NCI-H2196 (cell line): ENCODE data around the gene RGSL1.

Experiments used
- DNase-seq: peaks from one replicate; lab custom pipeline; 2025; ENCODE audit not compliant: unreplicated experiment; lab: John Stamatoyannopoulos, UW

RGSL1 gene

DNA sequence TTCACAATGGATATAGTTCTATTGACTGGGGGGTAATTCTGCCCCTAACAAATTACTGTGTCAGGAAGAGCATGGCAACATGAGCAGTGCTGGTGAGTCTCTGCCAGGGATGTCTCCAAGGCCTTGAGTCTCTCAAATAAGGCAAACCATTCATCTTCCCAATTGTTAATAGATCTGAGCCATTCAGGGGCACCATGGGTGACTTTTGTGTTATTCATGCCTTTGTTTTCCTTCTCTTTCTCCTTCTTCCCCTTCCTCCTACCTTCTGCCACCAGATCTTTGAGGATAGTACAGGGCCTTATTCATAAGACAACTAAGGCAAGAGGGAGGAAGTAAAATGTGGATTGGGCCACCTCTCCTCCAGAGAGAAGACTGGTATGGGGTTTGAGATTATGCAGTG is at the start of gene RGSL1:
Gene RGSL1 (plus strand): TSS at position 60 of the 400 bp plus-strand sequence. CDS start 20 bp downstream, at position 80.
- no peak for DNase-seq

DNA sequence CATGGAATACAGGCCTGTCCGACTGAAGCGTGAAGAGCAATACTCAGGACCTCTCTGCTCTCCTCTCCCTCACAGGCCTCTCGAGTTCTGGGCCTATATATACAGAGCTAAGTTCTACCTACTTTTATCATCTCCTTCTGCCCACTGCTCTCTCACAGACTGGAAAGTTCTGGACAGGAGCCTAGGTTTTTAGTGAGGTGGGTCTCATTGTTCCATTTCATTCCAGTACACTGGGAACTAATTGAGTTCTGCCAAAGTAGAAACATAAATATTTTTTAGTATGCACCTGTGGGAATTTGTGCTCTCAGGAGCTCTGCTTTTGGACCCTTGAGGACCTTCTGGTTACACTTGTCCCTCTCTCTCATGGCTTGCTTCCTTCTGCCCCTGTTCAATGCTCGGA is 49.4 kb upstream of the RGSL1 start, which contains the start of gene TEDDM1:
Gene TEDDM1 (minus strand): TSS at position 101 of the 400 bp plus-strand sequence. CDS start 182 bp downstream, outside the sequence.
- no peak for DNase-seq

DNA sequence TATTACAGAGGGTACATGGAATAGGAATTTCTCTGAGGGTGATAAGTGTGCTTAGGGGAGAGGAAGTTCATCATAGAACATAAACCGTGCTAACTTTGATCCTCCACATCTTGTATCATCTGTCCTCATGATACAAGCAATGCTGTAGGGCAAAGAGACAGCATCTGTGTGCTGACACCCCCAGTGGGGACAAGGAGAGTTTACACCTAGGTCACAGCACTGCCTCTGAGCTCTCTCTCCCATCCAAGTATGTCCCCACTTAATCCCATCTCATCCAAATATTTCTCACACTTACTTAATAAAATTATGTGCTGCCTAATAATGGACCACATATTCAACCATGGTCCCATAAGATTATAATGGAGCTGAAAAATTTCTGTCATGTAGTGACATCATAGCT is 45.2 kb upstream of the RGSL1 start:
- DNase-seq: no peak

DNA sequence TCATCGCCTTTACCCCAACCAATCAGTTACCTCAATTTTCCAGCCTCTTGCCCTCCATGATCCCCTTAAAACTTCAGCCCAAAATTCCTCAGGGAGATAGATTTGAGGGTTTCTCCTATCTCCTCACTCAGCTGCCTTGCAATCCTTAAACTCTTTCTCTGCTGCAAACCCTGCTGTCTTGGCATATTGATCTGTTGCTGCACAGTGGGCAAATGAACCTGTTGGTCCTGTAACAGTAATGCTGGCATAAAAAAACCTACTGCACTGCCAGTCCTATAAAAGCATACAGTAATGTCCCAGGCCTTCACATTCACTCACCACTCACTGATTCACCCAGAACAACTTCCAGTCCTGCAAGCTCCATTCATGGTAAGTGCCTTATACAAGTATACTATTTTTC is 44.4 kb upstream of the RGSL1 start:
- DNase-seq: no peak

DNA sequence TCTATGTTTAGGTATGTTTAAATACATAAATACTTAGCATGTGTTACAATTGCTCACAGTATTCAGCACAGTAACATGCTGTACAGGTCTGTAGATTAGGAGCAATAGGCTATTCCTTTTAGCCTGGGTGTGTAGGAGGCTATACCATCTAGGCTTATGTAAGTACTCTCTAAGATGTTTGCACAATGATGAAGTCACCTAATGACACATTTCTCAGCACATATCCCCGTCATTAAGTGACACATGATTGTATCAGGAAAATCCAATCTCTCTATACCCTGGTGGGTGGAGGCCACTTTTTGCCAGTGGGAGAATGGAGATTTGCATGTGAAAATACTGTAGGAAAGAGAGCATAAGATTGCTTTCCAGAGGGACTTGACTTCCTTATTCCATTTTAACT is 43.9 kb upstream of the RGSL1 start:
- DNase-seq: no peak

DNA sequence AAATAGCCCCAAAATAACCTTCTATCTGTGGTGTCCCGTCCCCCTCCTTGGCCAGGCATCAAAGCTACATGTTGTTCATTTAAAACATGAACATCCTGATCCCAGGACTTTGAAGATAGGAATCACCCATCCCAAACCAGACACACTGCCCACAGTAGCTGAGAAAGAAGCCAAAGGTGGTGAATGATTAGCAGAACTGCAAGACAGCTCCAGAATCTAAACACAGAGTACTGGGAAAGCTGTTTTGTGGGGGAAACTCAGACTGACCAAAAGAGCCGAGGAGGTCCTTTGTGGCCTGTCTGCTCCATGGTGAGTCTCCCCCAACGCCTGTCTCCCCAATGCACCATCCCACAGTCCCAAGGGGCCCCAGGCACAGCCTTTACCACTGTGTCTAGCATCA is 42.2 kb upstream of the RGSL1 start:
- no peak for DNase-seq

DNA sequence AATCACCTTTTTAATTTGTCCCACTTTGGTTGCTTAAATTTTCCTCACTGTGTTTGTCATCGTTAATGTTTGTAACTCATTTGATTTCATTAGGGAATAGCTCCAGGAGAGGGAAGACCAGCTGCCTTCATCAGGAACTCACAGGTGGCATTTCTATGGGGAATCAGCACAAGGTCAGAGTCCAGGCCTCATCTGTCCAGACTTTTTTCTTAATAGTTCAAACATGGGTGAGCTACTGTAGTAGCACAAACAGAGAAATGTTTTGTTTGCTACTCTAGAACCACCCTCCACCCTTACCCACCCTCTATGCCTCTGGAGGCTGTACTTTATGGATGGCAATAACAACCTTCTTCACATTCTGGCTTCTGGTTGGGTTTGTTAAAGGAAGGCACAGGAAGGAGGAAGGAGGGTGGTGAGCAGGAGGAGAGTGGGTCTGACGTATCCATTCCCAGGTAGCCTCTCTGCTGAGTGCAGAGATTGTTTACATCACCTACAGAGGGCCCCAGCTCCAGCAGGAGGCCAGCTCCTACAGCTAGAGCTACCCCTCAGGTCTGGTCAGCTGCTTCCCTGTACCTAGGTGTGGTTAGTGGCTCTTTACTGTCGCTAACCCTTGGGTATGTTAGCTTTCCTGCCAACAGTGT is 41.4 kb upstream of the RGSL1 start:
- DNase-seq: no peak

DNA sequence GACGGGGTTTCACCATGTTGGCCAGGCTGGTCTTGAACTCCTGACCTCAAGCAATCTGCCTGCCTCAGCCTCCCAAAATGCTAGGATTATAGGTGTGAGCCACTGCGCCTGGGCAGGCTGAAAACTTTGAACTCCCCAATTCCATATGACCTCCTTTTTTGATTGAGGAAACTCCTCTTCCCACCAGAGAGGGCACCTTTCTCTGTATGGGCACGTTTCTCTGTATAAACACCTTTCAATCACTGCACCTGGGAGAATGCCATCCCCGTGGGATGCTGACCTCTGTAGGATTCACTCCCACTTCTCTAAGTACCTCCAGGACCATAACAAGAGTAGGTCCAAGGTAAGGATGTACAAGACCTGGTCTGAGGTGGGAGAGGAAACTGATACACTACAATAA is 39.8 kb upstream of the RGSL1 start:
- DNase-seq: no peak

DNA sequence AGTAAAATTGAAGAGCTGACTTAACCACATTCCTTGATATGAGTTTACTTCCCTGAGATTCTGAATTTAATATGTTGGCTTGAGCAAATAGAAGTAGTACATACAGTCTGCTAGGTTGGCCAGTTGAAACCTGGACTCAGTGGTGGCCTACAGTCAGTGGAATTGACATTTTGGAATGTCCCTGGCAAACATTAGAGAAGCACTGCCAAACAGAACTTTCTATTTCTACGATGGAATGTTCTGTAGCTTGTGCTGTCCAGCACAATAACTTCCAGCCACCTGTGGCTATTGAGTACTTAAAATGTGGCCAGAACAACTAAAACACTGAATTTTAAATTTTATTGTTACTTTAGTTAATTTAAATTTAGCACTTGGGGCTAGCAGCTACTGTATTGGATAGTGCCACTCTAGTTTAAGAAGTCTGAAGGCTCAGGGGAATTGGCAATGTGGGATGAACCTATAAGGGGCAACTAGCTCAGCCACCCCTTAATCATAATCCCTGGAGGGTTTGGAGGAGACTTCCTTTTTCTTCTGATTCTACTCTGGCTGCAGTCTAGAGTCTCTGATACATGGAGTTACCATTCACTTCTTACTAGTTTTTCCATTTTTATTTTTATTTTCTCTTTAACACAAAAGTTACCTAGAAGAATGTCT is 39.2 kb upstream of the RGSL1 start:
- no peak for DNase-seq

DNA sequence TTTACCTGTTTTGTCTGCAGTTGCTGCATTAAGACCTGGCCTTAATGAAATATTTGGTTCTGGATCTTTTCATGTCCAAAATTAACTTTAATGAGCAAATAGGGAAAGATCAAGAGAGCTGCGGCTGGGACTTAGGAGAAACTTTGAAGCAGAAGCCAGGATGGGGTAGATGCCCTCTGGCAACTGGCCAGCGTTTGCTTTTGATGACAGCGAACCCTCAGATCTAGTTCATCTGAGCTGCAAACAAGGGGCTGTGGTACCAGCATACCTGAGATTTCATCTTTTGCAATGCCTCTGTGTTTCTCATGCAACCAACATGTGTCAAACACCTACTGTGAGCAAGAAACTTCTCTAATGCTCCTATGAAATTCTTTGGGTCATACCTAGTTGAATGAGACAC is 36.5 kb upstream of the RGSL1 start:
- DNase-seq: no peak

DNA sequence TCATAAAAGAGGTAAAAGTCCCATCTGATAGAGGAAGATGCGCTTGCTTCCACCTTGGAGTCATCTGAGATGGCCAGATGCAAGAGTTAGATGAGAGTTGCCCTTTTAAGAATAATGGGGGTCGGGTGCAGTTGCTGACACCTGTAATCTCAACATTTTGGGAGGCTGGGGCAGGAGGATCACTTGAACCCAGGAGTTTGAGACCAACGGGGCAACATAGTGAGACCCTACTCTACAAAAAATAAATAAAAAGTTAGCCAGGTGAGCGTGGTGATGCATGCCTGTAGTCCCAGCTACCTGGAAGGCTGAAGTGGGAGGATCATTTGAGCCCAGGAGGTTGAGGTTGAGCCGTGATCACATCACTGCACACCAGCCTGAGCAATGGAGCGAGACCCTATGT is 36.0 kb upstream of the RGSL1 start:
- DNase-seq: no peak

DNA sequence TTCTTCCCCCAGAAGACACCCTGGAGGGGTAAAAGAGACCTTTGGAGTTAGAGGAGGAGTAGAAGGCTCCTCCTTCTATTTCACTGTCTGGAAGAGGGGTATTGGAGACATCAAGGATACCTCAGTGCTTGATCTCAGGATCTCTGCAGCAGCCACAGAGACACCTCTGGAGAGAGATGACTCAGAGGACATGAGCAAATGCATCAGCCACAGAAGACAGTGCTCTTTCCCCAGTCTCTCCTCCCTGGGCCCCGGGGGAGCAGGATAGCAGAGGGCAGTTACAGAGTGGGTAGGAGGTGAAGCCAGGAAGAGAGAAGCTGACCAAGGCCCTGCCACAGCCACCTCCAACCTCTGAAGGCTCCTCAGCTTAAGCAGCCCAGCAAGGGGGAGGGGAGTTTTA is 34.2 kb upstream of the RGSL1 start:
- no peak for DNase-seq

DNA sequence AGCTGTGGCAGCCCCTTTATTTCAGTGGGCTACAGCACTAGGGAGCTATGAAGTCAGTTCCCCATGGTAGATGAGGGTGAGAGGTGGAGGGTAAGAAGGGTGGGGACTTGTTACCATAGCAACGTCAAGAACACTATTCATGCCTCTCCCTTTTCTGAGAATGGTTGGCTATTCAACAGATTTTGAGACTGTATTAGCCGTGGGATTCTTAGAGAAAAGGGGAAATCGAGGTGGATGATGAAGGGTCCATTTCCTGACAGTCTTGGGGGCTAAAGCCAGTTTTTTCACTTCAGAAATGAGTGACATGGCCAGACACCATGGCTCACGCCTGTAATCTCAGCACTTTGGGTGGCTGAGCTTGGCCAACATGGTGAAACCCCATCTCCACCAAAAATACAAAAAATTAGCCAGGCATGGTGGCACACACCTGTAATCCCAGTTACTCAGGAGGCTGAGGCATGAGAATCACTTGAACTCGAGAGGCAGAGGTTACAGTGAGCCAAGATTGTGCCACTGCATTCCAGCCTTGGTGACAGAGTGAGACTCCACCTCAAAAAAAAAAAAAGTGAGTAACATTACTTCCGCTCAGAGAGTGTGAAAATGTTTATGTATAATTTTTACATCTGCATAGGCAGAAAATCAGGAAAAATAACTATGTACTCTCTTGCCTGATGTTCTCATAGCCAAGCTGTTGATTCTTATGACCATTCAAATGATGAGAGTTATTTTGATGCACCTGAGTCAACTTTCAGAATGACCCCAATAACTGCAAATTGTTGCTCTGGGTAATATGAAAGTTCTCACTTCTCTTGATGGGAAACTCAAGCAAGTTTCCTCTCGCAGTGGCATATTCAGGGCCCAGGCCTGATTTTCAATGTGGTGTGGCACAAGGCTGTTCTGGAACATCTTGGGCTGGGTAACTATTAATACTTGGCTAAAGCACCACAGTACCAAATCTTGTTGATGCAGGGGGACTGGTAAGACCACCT is 23.2 kb upstream of the RGSL1 start:
- DNase-seq: no peak

DNA sequence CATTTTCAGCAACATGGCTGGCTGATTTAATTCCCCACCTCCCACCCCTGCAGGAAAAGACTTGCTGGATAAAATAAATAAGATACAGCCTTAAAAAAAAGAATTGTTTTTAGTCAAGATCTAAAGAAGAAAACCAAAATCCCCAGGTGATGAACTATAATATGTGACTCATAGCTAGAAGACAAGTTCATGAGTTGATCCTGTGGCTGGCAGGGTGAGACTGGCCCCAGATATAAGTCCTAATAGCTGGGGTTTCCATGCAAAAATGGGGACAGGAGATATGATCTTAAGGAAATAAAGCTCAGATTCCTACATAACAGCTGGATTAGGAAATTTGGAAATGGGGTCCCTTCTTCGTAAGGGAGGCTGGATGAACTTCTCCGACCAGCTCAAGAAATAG is 21.9 kb upstream of the RGSL1 start:
- DNase-seq: no peak

DNA sequence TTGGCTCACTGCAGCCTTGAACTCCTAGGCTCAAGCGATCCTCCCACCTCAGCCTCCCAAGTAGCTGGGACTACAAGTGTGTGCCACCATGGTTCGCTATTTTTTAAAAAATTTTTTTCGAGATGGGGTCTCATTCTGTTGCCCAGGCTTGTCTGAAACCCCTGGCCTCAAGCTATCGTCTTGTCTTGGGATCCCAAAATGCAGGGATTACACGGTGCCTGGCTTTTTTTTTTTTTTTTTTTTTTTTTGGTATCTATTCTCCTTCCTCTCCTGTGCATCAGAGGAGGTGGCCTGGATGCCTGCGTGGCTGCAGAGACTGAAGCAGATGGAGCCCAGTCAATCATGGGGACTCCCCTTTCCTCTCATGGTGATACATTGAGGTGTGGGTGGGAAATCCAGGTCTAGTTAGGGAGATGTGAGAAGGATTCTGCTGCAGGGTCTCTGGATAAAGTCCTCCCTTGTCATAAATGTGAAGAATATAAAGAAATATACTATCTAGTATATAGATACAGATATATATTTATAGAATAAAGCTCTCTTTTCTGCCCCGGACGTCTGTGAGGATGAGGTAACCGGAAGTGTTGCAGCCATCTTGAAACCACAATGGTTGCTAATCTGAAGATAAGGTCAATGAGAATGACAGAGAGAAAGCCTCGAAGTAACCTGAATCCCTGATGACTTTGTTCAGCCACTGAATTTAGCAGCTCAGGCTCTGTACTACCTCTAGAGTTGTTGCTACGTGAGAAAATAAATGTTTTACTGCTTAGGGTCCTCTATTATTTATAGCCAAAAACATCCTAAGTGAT is 19.5 kb upstream of the RGSL1 start:
- DNase-seq: no peak

DNA sequence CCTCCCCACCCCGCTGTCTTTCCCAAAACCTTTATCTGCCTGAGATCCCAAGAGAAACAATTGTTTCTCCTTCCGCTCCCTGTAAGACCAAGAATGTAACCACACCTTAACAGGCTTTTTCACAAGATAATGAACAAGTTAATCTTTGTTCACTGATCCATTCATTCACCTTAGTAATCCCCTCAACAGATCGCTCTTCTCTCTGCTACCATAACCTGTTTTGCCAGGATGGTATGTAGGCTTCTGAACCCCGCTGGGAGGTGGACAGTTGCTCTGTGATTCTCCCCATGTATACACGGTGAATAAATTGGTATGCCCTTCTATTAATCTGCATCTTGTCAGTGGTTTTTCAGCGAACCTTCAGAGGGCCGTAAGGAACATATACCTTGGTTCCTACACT is 18.7 kb upstream of the RGSL1 start:
- DNase-seq: no peak

DNA sequence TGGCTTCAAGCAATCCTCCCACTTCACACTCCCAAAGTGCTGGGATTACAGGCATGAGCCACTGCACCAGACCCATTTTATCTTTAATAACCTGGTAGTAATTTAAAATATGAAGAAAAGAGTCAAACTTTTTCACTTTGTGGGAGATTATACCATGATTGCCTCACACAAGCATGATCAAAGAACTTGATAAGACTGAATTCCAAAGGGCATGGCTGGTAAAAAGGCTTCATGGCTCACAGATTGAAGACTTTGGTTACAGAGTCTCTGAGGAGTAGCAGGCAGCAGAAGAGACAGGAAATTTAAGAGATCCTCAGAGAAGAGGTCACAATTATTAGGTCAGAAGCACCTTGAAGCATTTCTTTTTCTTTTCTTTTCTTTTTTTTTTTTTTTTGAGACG is 16.4 kb upstream of the RGSL1 start:
- DNase-seq: no peak

DNA sequence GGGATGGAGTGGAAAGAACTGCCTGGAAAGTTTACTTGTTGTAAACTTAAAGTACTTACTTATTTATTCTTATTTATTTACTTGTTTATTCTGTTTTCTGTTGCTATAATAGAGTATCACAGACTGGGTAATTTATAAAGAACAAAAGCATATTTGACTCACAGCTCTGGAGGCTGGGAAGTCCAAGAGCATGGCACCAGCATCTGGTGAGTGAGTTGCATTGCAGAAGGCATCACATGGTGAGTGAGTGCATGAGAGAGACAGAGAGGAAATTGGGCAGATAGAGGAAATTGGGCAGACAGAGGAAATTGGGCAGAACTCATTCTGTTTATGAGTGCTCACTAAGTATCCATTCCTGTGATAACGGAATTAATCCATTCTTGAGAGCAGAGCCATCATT is 11.6 kb upstream of the RGSL1 start:
- no peak for DNase-seq

DNA sequence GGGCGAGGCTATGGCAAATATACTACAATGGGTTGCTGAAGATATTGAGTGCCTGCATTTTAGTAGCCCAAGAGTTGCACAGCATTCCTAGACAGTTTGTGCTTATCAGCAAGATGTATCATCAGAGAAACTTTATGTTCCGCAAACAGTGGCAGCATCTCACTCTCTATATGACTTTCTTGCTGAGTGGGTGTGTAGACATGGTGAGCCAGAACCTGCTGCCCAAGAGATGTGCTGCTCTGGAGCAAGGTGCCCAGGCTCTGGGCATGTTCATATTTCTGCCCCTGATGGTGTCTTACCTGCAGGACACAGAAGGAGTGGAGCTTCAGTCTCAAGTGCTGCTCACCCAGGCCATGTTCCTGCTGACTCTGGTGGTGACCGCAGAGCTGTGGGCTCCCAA is 8.2 kb upstream of the RGSL1 start:
- DNase-seq: no peak

DNA sequence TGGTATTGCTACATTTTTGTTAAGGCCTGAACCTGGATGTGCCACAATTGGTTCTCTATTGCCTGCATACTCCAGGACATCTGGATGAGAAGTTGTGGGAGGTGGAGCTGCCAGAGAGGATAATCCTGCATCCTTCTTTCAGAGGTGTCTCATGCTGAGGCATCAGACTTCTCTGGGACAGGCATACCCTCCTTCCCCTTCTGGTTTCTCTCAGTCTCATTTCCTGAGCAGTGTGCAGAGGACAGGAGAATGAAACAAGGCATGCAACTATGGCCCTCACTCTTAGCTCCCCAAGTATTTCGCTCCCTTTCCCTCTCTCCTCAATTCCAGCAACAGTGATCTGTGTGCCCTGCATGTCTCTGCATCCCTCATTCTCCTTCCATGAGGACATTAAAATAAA is 7.6 kb upstream of the RGSL1 start:
- DNase-seq: no peak

DNA sequence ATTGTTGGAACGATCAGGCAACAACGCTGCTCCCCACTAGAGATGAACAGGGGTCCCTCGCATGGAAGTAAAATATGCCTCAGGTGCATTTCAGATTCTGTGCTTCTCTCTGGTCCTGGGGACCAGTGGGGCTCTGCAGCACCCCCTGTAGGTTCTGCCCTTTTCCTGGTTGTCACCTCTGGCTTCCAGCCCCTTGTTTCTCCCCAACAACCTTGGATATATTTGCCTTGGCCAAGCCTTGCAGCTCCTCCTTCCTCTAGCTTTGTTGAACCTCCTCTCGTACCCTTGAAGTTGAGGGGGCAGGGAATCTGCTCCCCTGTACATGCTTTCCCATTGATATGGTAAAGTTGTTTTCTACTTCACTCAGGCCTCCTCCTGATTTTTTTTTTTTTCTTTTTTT is 5.4 kb upstream of the RGSL1 start:
- no peak for DNase-seq
